ENCODE results near the gene DERA.

- TF ChIP-seq ZNF274 (IDR thresholded peaks at IDR 0.05; ENCODE audit: low read depth, low read length) (no peak), YY1 (IDR thresholded peaks at IDR 0.05; ENCODE audit: insufficient read depth, insufficient read length) (no peak), SUZ12 (IDR thresholded peaks at IDR 0.05; ENCODE audit: extremely low read depth, insufficient read depth, insufficient read length) (no peak)
These were observed 13.8 kb downstream of the DERA start for GRCh38 chr12:15924956-15925355.

Measured in NT2/D1 (cell line).